Thoracic aorta (tissue), 2 donors: ENCODE measurements around the gene LRMDA. TPM values are rescaled to one million over a fixed set of nuclear protein-coding genes. Genes with fewer than 3 reads are reported as not detected.

Source experiments
- ATAC-seq: fragments of 150-250 bp; one replicate; pipeline ENCODE4 v1.8.0; 2017; ENCODE audit warnings: low read depth; ENCODE audit not compliant: insufficient number of reproducible peaks, low FRiP score
- DNase-seq: peaks from one replicate; pipeline ENCODE4 v3.0.0-alpha.2; 2020; ENCODE audit warnings: low spot score
- H3K27ac ChIP-seq, 2 donors: fragments of 200-600 bp; sonication (generic); 1 replicate in 1 of 2; 2 replicates in 1 of 2; pipeline ENCODE4 v1.5.1; 2016; ENCODE audit warnings: mild to moderate bottlenecking in 2 of 2, moderate library complexity in 2 of 2
- H3K27me3 ChIP-seq: fragments of 200-600 bp; sonication (generic); replicated peaks from 2 replicates; pipeline ENCODE4 v1.6.0; 2016; ENCODE audit warnings: mild to moderate bottlenecking; ENCODE audit not compliant: insufficient read depth
- H3K36me3 ChIP-seq: fragments of 200-600 bp; sonication (generic); one replicate; pipeline ENCODE4 v1.5.1; 2016
- H3K4me1 ChIP-seq, 2 donors: fragments of 200-600 bp; sonication (generic); 1 replicate in 1 of 2; 2 replicates in 1 of 2; pipeline versions ENCODE4 v1.5.1 to v1.6.0; 2016; ENCODE audit warnings: low read depth in 2 of 2, mild to moderate bottlenecking in 1 of 2; ENCODE audit not compliant: control insufficient read depth in 1 of 2
- H3K4me3 ChIP-seq: fragments of 200-600 bp; sonication (generic); 2 replicates; pipeline ENCODE4 v1.5.1; 2016; ENCODE audit warnings: mild to moderate bottlenecking
- H3K9me3 ChIP-seq: fragments of 200-600 bp; sonication (generic); 2 replicates; pipeline ENCODE4 v1.5.1; 2016
- CTCF ChIP-seq: fragments of 200-600 bp; sonication (generic); IDR thresholded peaks from one replicate; pipeline ENCODE4 v1.5.1; 2019; ENCODE audit warnings: antibody characterized with exemption
- total RNA-seq, 2 donors: library from RNA; depleted of rRNA; stranded (reverse); fragments of >200 nt; gene quantifications; one replicate each; pipeline versions ENCODE4 v1.1.0 to v1.2.3, GENCODE V29; 2016

The LRMDA gene
- total RNA-seq, 2 donors from 2014 or later, result 8.3 to 36.6 TPM

DNA sequence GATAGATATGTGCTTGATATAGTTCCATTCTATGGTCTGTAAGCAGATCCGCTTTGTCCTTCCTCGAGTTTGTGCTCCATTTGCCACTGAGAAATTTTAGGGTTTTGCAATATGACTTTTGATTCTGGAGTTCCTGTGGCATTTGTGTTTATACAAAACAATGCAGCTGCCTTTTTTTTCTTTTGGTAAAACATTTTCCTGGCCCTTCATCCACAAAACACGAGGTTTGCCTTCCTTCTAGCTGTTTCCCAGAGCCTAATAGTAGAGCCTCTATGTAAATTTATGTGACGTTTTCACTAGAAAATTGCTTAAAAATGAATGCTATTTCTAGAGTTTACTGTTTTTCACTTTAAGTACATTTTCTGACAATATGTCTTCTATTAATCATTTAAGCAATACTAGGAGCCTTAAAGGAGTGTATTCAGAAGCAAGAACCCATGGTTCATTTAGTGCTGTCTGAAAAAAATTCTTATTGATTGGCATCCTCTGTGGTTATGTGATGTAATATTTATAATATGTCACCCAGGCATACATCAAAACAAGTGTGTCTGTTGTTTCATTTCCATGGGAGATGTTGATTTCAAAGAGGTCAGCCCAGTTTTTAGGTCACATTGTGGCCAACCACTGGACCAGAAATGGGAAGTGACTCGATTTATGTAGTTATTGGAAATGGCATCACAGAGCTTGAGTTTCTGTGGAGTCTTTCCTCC, 618.3 kb downstream of the LRMDA start:
- ATAC-seq, result no peak
- no peaks in the 10 kb centered on the region for H3K36me3 ChIP-seq
- TF ChIP-seq CTCF, result no peak
- no peaks in the 10 kb centered on the region for H3K4me1 ChIP-seq
- H3K4me3 ChIP-seq, result no peak overlapping the region
- no peaks in the 10 kb centered on the region for H3K27me3 ChIP-seq
- H3K27ac ChIP-seq, result no peak overlapping the region
- H3K9me3 ChIP-seq, result no peaks in the 10 kb centered on the region
- DNase-seq, result no peak

GRCh38 chr10:76050291-76050625, 618.8 kb downstream of the LRMDA start:
- H3K27me3 ChIP-seq, result no peaks in the 10 kb centered on the region
- no peak for ATAC-seq
- no peak overlapping the region for H3K27ac ChIP-seq

GRCh38 chr10:76051007-76051936, 619.8 kb downstream of the LRMDA start:
- Histone ChIP-seq H3K4me3 (no peak overlapping the region), H3K27ac (no peak overlapping the region), H3K27me3 (no peaks in the 10 kb centered on the region), H3K4me1 (no peaks in the 10 kb centered on the region), H3K9me3 (no peaks in the 10 kb centered on the region), H3K36me3 (no peaks in the 10 kb centered on the region)
- no peak for TF ChIP-seq CTCF
- ATAC-seq, result no peak
- DNase-seq, result no peak

More at GRCh38 chr10:76050291-76050625, 618.8 kb downstream of the LRMDA start:
- Histone ChIP-seq H3K36me3 (no peaks in the 10 kb centered on the region), H3K4me1 (no peaks in the 10 kb centered on the region), H3K4me3 (no peak overlapping the region), H3K9me3 (no peaks in the 10 kb centered on the region)
- DNase-seq, result no peak
- no peak for TF ChIP-seq CTCF

- no peaks in the 10 kb centered on the region for H3K4me1 ChIP-seq
- TF ChIP-seq CTCF, result no peak
- ATAC-seq, result no peak
These were observed 621.5 kb downstream of the LRMDA start for GRCh38 chr10:76052682-76053503.

DNA sequence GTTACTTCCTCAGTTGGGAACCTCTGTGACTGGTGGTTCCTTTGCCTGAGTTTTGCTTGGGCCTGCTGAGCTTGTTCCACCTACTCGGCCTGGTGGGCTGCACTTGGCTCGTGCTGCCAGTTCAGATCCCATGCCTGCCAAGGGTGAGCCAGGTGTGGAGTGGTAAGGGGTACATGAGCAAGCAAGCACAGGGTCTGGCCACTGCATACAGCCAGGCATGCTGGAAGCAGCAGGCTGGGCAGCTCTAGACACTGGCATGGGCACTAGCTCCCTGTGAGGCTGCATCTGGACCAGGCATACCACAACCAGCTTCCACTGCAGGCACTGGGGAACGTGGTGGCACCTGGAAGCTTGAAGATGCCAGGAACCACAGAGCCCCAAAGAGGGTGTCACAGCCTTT, 624.0 kb downstream of the LRMDA start:
- no peak for TF ChIP-seq CTCF
- Histone ChIP-seq H3K36me3 (no peaks in the 10 kb centered on the region), H3K4me1 (no peaks in the 10 kb centered on the region), H3K4me3 (no peak overlapping the region), H3K27me3 (no peaks in the 10 kb centered on the region), H3K27ac (no peak overlapping the region), H3K9me3 (no peaks in the 10 kb centered on the region)
- ATAC-seq (no peak), DNase-seq (no peak)

More at GRCh38 chr10:76052682-76053503, 621.5 kb downstream of the LRMDA start:
- Histone ChIP-seq H3K27ac (no peak overlapping the region), H3K4me3 (no peak overlapping the region), H3K9me3 (no peaks in the 10 kb centered on the region), H3K36me3 (no peaks in the 10 kb centered on the region), H3K27me3 (no peaks in the 10 kb centered on the region)
- DNase-seq, result no peak
